Activated naive CD8-positive, alpha-beta T cell treated with anti-CD3 and anti-CD28 coated beads for 36 hours (primary cell): ENCODE data around the gene TPO. TPM values are rescaled to one million over a fixed set of nuclear protein-coding genes. Genes with fewer than 3 reads are reported as not detected.

Experiments used
- DNase-seq: peaks from one replicate; pipeline ENCODE4 v3.0.0; 2021
- H3K27ac Mint-ChIP-seq: one replicate; pipeline ENCODE4 v1.8.0; 2022; ENCODE audit warnings: mild to moderate bottlenecking, moderate library complexity, mixed read lengths
- H3K27me3 Mint-ChIP-seq: one replicate; pipeline ENCODE4 v1.8.0; 2022; ENCODE audit warnings: mild to moderate bottlenecking, mixed read lengths
- H3K36me3 Mint-ChIP-seq: one replicate; pipeline ENCODE4 v1.8.0; 2021; ENCODE audit warnings: mild to moderate bottlenecking, mixed read lengths
- H3K4me1 Mint-ChIP-seq: one replicate; pipeline ENCODE4 v1.8.0; 2021; ENCODE audit warnings: mixed read lengths
- H3K4me3 Mint-ChIP-seq: one replicate; pipeline ENCODE4 v1.8.0; 2022; ENCODE audit warnings: mild to moderate bottlenecking, moderate library complexity, mixed read lengths
- H3K9me3 Mint-ChIP-seq: one replicate; pipeline ENCODE4 v1.8.0; 2022; ENCODE audit warnings: mixed read lengths
- total RNA-seq, 2 experiments: library from RNA; stranded (reverse); gene quantifications; one replicate each; pipeline ENCODE4 v1.2.3, GENCODE V29; 2021

Gene TPO
- total RNA-seq, 2 experiments from 2014 or later, result not detected

DNA sequence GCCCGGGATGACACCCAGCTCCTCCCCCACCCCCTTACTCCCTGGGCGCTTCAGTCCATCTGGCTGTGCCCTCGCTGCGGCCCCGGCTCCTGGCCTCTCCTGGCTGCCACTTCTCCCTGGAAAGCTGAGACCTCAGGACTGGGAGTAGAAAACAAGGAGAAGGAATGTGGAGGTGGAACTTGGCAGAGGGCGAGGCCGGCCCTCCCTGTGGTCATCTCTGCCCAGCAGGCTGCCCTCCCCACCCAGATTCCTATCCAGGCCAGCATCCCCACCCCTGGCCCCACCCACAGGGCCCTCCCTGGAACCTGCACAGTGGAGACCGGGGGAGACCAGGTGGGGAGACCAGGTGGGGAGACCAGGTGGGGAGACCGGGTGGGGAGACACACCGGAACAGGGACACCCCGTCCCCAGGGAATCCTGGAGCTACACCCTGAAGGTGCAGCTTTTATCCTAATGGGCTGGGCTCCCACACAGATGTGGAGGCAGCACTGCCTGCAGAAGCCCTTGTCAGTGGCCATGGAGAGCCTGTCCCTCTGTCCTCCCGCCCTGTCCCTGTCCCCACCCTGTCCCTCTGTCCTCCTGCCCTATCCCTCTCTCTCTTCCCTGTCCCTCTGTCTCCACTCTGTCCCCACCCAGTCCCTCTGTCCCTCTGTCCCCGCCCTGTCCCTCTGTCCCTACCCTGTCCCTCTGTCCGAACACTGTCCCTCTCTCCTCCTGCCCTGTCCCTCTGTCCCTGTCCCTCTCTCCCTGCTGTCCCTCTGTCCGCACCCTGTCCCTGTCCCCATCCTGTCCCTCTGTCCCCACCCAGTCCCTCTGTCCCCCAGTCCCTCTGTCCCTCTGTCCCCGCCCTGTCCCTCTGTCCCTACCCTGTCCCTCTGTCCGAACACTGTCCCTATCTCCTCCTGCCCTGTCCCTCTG lies 173.9 kb downstream of the TPO start:
- DNase-seq, result no peak
- Mint-ChIP-seq H3K4me3 (no peak overlapping the region), H3K27me3 (peaks cover 36% of the 10 kb centered on the region), H3K4me1 (no peaks in the 10 kb centered on the region), H3K9me3 (no peaks in the 10 kb centered on the region), H3K36me3 (no peaks in the 10 kb centered on the region), H3K27ac (no peak overlapping the region)

DNA sequence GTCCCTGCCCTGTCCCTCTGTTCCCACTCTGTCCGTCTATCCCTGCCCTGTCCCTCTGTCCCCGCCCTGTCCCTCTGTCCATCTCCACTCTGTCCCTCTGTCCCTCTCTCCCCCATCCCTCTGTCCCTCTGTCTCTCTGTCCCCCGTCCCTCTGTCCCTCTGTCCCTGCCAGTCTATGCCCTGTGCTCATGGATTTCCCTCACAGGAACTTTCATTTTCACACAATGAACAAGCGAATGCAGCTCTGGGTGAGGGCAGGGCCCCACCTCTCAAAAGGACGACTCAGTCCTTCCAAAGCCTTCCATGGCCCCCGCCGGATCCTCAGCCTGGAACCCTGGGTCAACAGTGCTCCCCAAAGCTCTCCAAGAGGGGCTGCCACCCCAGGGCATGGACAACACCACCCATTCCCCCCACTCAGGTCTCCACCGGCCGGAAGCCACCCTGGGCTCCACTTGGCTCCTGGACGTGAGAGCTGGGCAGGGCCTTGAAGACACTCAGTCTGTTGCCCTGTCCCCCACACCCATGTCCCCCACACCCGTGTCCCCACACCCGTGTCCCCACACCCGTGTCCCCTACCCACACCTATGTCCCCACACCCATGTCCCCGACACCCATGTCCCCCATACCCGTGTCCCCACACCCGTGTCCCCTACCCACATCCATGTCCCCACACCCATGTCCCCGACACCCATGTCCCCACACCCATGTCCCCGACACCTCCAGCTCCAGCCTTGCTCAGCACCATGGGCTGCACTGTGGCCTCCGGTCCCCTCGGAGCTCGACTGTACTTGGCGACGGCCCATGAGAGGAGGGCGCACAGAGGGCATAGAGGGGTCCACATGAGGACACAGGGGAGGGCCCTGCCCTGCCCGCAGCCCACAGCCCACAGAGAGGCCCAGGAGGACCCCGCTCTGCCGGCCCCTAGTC lies 175.1 kb downstream of the TPO start:
- Mint-ChIP-seq H3K27ac (no peak overlapping the region), H3K27me3 (peaks cover 31% of the 10 kb centered on the region), H3K36me3 (no peaks in the 10 kb centered on the region), H3K9me3 (no peaks in the 10 kb centered on the region), H3K4me1 (no peaks in the 10 kb centered on the region), H3K4me3 (no peak overlapping the region)
- DNase-seq, result no peak

DNA sequence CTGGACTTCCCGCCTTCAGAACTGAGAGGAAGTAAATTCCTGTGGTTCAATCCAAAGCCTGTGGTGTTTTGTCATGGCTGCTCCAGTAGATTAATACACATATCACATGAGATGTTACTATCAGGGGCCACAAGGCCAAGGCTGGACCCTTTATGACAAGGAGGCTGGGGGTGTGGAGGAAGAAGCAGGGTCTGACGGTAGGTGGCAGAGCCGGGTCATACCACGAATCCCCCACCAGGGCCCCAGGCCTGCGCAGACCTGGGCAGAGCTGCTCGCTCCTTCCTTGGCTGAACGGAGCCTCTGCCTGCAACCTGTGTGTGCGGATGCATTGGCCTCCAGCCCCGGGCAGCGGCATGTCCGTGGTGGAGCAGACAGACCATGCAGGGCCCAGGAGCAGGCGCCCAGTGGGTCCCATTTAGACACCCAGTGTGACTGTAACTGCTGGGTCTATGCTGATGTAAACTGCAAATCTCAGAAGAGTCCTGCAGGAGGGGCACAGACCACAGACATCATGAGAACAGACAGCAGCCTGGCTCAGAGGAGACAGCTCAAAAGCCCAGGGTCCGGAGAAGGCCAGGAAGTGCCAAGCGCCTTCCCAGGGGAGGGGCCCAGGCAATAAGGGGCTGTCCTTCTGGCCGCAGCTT lies 175.8 kb downstream of the TPO start:
- Mint-ChIP-seq H3K4me3 (no peak overlapping the region), H3K36me3 (no peaks in the 10 kb centered on the region), H3K27ac (no peak overlapping the region)

DNA sequence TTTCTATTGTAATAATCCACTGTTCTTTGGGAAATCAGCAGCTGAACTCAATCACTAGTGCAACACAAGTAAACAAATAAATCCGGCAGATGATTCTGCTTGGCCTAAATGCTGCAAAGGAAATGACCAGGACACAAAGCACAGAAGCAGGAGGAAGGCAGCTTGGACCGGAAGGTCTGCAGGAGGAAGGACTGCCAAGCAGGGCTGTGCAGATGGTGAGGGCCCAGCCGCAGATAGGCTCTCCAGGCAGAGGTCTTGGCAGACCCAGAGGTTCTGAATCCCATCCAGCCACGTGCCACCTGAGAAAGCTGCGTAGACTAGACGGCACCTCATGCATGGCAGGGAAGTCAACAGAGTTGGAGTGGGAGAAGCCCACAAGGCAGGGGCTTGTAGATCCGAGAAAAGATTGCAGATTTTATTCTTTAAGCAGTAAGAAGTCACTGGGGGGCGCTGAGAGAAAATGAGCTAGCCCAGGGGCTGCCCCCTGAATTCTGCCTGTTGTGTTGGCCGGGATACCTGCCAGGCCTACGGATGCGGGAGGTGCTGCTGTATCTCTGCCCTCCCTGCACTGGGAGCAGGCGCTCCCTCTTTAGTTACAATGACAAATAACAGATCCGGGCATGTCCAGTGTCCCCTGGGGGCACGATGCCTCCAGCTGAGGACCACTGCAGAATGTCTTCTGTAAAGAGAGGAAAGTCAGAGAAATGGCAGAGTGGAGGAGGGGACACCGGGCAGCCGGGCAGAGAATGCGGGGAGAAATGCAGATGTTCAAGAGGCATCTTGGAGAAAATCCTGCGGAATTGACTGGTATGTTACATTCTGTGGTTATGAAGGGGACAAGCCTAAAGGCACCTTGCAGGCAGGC lies 177.6 kb downstream of the TPO start:
- Mint-ChIP-seq H3K27ac (no peak overlapping the region), H3K4me1 (peaks cover 2% of the 10 kb centered on the region), H3K9me3 (no peaks in the 10 kb centered on the region), H3K36me3 (no peaks in the 10 kb centered on the region), H3K4me3 (no peak overlapping the region), H3K27me3 (peaks cover 31% of the 10 kb centered on the region)
- no peak for DNase-seq

More for the DNA sequence above, 175.8 kb downstream of the TPO start:
- Mint-ChIP-seq H3K4me1 (peaks cover 2% of the 10 kb centered on the region), H3K27me3 (peaks cover 31% of the 10 kb centered on the region), H3K9me3 (no peaks in the 10 kb centered on the region)
- DNase-seq, result no peak

DNA sequence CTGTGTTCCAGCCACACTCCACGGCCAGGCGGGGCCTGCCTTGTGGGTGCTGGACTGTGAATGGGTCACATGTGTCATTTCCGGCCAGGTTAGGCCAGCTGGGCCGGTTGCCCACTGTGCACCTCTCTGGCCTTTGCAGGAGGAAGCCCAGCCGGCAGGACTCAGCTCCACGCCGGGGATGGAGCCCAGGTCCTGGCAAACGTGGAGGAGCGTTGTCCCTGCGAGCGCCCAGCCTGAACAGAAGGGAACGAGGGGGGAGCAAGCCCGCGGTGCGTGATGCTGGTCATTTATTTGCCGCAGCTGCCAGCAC lies 178.2 kb downstream of the TPO start:
- no peak overlapping the region for H3K4me3 Mint-ChIP-seq
- DNase-seq, result no peak
- H3K36me3 Mint-ChIP-seq, result no peaks in the 10 kb centered on the region
- H3K27me3 Mint-ChIP-seq, result peaks cover 31% of the 10 kb centered on the region
- H3K4me1 Mint-ChIP-seq, result peaks cover 2% of the 10 kb centered on the region
- H3K9me3 Mint-ChIP-seq, result no peaks in the 10 kb centered on the region
- H3K27ac Mint-ChIP-seq, result no peak overlapping the region
